Activated CD8-positive, alpha-beta T cell treated with anti-CD3 and anti-CD28 coated beads, Interleukin-2, amount 10 ng/mL, durations not matched to agents 7 days and 5 days (primary cell): ENCODE data around the gene PSENEN. TPM values are rescaled to one million over a fixed set of nuclear protein-coding genes. Genes with fewer than 3 reads are reported as not detected.
A peak's percentile ranks its signal among the peaks of the same experiment; 100 is the strongest.
"Not testable (repeated sequence)": the region's sequence is repeated elsewhere in the genome, so short reads cannot be mapped to it uniquely, and the experiment has no call there.

ENCODE experiments used
- ATAC-seq: fragments of 150-1000 bp; cut with Tn5 transposase; one replicate; pipeline ENCODE4 v1.10.0; 2021; ENCODE audit warnings: moderate library complexity
- CTCF ChIA-PET: fragments of 350-600 bp; sonication (Branson Sonifier 250); formaldehyde crosslinking; loops from one replicate; lab custom pipeline; 2021; ENCODE audit warnings: antibody characterized with exemption; lab: Charles Lee
- POLR2A ChIA-PET: fragments of 350-600 bp; sonication (Branson Sonifier 250); formaldehyde crosslinking; loops from one replicate; lab custom pipeline; 2021; ENCODE audit warnings: antibody characterized with exemption; lab: Charles Lee
- DNase-seq: peaks from one replicate; pipeline ENCODE4 v3.0.0-alpha.2; 2020
- H3K27ac Mint-ChIP-seq: one replicate; pipeline ENCODE4 v1.8.0; 2021; ENCODE audit warnings: mild to moderate bottlenecking, mixed read lengths
- H3K27me3 Mint-ChIP-seq: one replicate; pipeline ENCODE4 v1.8.0; 2021; ENCODE audit warnings: low read depth, mixed read lengths
- H3K36me3 Mint-ChIP-seq: one replicate; pipeline ENCODE4 v1.8.0; 2021; ENCODE audit warnings: low read depth, mixed read lengths
- H3K4me1 Mint-ChIP-seq: one replicate; pipeline ENCODE4 v1.8.0; 2021; ENCODE audit warnings: low read depth, mixed read lengths
- H3K4me3 Mint-ChIP-seq: one replicate; pipeline ENCODE4 v1.8.0; 2021; ENCODE audit warnings: mild to moderate bottlenecking, mixed read lengths
- H3K9me3 Mint-ChIP-seq: one replicate; pipeline ENCODE4 v1.8.0; 2022; ENCODE audit warnings: mixed read lengths; ENCODE audit not compliant: insufficient read depth
- total RNA-seq, 2 experiments: library from RNA; stranded (reverse); gene quantifications; one replicate each; pipeline ENCODE4 v1.2.3, GENCODE V29; 2021

Gene PSENEN
- total RNA-seq, 2 experiments from 2014 or later: 44.1 to 48.2 TPM

DNA sequence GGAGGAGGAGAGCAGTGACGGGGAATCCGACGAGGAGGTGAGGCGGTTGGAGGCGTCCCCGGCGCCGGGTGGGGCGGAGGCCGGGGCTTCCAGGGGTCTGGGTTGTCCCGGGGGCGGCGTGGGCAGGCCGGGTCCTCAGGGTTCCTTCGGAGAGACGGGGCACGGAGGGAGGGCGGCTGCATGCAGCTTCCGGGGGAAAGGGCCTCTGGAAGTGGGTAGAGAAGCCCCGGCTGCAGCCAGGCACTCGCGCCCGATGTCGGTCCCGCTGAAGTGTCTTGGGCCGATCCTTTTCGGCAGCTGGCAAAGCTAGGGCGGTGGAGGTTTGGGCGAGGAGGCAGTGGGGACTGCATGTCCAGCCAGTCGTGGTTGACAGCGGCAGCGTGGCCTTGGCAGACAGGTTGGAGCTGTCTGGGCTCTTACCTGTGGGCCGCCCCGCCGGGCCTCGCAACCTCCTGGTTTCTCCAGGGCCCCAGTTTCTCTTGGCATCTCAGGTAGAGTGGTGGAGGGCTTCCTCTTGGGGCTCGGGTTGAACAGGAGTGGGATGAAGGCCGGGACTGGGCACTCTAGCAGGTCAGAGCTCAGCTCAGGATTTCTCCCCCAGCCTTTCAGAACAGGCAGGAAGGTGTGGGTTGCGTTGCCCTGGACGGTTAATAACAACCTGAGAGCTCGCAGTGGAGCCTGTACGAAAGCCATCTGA is 27.0 kb upstream of the PSENEN start:
- CTCF ChIA-PET: interaction anchor here (1.0 to 1.9 kb wide), 9 partner anchors 9 to 102 kb away, joined by 3 to 8 read pairs (median 4); partner anchors contain the start of gene U2AF1L4
- Mint-ChIP-seq H3K9me3 (no peaks in the 10 kb centered on the region), H3K27ac (peak overlapping the region; percentile 94), H3K27me3 (no peaks in the 10 kb centered on the region), H3K36me3 (peaks cover 56% of the 10 kb centered on the region), H3K4me3 (peak overlapping the region; percentile 94), H3K4me1 (peaks cover 50% of the 10 kb centered on the region)
- POLR2A ChIA-PET: interaction anchor here (0.5 to 1.9 kb wide), 11 partner anchors 9 to 208 kb away, joined by 3 to 14 read pairs (median 3); partner anchors contain the start of genes IGFLR1, LIN37, PSENEN and U2AF1L4
- ATAC-seq (peak; percentile 2), DNase-seq (peak; percentile 65)

DNA sequence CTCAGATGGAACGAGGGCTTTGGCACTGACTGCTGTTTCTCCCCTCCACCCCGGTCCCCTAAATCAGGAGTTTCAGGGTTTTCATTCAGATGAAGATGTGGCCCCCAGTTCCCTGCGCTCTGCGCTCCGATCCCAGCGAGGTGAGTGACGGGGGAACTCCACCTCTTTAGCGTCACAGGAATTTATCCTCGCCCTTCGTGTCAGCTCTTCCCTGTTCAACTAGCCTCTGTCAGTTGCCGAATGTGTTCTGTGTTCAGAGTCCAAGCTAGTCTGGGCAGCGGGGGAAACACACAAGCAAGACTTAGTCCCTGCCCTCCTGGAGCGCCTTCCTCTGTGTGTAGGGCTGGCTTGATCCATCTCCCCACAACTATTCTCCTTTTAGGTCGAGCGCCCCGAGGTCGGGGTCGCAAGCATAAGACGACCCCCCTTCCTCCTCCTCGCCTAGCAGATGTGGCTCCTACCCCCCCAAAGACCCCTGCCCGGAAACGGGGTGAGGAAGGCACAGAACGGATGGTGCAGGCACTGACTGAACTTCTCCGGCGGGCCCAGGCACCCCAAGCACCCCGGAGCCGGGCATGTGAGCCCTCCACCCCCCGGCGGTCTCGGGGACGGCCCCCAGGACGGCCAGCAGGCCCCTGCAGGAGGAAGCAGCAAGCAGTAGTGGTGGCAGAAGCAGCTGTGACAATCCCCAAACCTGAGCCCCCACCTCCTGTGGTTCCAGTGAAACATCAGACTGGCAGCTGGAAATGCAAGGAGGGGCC is 25.9 kb upstream of the PSENEN start:
- no peaks in the 10 kb centered on the region for H3K9me3 Mint-ChIP-seq
- peaks cover 56% of the 10 kb centered on the region for H3K36me3 Mint-ChIP-seq
- H3K4me1 Mint-ChIP-seq: peaks cover 39% of the 10 kb centered on the region
- H3K4me3 Mint-ChIP-seq: peak overlapping the region; percentile 94
- H3K27ac Mint-ChIP-seq: peak overlapping the region; percentile 94
- ATAC-seq (no peak), DNase-seq (no peak)
- no peaks in the 10 kb centered on the region for H3K27me3 Mint-ChIP-seq
- POLR2A ChIA-PET: interaction anchor here (0.6 to 1.9 kb wide), 8 partner anchors 7 to 170 kb away, joined by 3 to 14 read pairs (median 4); partner anchors contain the start of genes IGFLR1, PSENEN and U2AF1L4
- CTCF ChIA-PET: interaction anchor here (1.0 to 1.9 kb wide), 7 partner anchors 8 to 100 kb away, joined by 3 to 8 read pairs (median 3); no protein-coding TSS in a partner anchor

DNA sequence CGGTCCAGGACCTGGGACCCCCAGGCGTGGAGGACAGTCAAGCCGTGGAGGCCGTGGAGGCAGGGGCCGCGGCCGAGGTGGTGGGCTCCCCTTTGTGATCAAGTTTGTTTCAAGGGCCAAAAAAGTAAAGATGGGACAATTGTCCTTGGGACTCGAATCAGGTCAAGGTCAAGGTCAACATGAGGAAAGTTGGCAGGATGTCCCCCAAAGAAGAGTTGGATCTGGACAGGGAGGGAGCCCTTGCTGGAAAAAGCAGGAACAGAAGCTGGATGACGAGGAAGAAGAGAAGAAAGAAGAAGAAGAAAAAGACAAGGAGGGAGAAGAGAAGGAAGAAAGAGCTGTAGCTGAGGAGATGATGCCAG is 25.3 kb upstream of the PSENEN start:
- no peak for DNase-seq
- H3K4me3 Mint-ChIP-seq: peak overlapping the region; percentile 50
- no peak for ATAC-seq
- H3K9me3 Mint-ChIP-seq: no peaks in the 10 kb centered on the region
- peaks cover 58% of the 10 kb centered on the region for H3K36me3 Mint-ChIP-seq
- ChIA-PET CTCF (no interaction called here), POLR2A (interaction anchor here (0.7 to 0.9 kb wide), 2 partner anchors 17 to 20 kb away, joined by 3 read pairs; no protein-coding TSS in a partner anchor)
- H3K27ac Mint-ChIP-seq: peak overlapping the region; percentile 54
- H3K27me3 Mint-ChIP-seq: no peaks in the 10 kb centered on the region
- peaks cover 34% of the 10 kb centered on the region for H3K4me1 Mint-ChIP-seq

DNA sequence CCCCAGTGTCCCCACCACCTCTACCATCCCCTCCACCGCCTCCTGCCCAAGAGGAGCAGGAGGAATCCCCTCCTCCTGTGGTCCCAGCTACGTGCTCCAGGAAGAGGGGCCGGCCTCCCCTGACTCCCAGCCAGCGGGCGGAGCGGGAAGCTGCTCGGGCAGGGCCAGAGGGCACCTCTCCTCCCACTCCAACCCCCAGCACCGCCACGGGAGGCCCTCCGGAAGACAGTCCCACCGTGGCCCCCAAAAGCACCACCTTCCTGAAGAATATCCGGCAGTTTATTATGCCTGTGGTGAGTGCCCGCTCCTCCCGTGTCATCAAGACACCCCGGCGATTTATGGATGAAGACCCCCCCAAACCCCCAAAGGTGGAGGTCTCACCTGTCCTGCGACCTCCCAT is 24.8 kb upstream of the PSENEN start:
- ATAC-seq (no peak), DNase-seq (no peak)
- H3K4me1 Mint-ChIP-seq: peaks cover 29% of the 10 kb centered on the region
- H3K36me3 Mint-ChIP-seq: peaks cover 62% of the 10 kb centered on the region
- H3K9me3 Mint-ChIP-seq: no peaks in the 10 kb centered on the region
- H3K4me3 Mint-ChIP-seq: no peak overlapping the region
- CTCF ChIA-PET: no interaction called here
- no peak overlapping the region for H3K27ac Mint-ChIP-seq
- POLR2A ChIA-PET: interaction anchor here (0.7 to 0.9 kb wide), 2 partner anchors 16 to 20 kb away, joined by 3 read pairs; no protein-coding TSS in a partner anchor
- H3K27me3 Mint-ChIP-seq: no peaks in the 10 kb centered on the region

DNA sequence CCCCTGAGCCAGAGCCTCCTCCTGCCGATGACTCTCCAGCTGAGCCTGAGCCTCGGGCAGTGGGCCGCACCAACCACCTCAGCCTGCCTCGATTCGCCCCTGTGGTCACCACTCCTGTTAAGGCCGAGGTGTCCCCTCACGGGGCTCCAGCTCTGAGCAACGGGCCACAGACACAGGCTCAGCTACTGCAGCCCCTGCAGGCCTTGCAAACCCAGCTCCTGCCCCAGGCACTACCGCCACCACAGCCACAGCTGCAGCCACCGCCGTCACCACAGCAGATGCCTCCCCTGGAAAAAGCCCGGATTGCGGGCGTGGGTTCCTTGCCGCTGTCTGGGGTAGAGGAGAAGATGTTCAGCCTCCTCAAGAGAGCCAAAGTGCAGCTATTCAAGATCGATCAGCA is 24.1 kb upstream of the PSENEN start:
- CTCF ChIA-PET: interaction anchor here (1.4 kb wide), 1 partner anchor 19 kb away, joined by 3 read pairs; no protein-coding TSS in a partner anchor
- Mint-ChIP-seq H3K9me3 (no peaks in the 10 kb centered on the region), H3K4me1 (peaks cover 22% of the 10 kb centered on the region), H3K27me3 (no peaks in the 10 kb centered on the region), H3K27ac (no peak overlapping the region), H3K36me3 (peaks cover 62% of the 10 kb centered on the region), H3K4me3 (no peak overlapping the region)
- POLR2A ChIA-PET: interaction anchor here (1.3 kb wide), 1 partner anchor 19 kb away, joined by 3 read pairs; no protein-coding TSS in a partner anchor
- DNase-seq: no peak
- ATAC-seq: no peak

DNA sequence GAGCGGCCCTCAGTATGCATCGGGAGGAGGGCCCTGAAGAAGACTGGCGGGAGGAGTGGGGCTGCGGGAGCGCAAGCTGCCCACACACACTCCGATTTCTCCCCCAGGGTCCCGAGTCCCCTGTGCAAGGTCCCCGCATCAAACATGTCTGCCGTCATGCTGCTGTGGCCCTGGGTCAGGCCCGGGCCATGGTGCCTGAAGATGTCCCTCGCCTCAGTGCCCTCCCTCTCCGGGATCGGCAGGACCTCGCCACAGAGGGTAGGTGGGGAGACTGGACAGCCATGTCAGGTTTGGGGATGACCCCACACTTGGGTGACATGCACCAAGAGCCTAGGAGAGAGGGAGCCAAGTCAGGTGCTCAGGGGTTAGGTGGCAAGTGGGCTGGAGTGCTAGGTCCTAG is 23.0 kb upstream of the PSENEN start:
- CTCF ChIA-PET: interaction anchor here (1.4 kb wide), 1 partner anchor 18 kb away, joined by 3 read pairs; no protein-coding TSS in a partner anchor
- no peaks in the 10 kb centered on the region for H3K9me3 Mint-ChIP-seq

DNA sequence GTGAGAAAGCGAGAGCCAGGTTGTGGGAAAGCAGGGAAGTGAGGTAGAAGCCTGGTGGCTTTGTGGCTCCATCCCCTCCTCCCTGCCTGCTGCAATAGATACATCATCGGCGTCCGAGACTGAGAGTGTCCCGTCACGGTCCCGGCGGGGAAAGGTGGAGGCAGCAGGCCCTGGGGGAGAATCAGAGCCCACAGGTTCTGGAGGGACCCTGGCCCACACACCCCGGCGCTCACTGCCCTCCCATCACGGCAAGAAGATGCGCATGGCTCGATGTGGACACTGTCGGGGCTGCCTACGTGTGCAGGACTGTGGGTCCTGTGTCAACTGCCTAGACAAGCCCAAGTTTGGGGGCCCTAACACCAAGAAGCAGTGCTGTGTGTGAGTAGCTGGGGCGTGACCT is 22.6 kb upstream of the PSENEN start:
- Mint-ChIP-seq H3K4me3 (no peak overlapping the region), H3K36me3 (peaks cover 66% of the 10 kb centered on the region), H3K9me3 (no peaks in the 10 kb centered on the region), H3K4me1 (peaks cover 18% of the 10 kb centered on the region), H3K27me3 (no peaks in the 10 kb centered on the region), H3K27ac (no peak overlapping the region)
- DNase-seq (no peak), ATAC-seq (no peak)
- ChIA-PET CTCF (interaction anchor here (1.2 to 1.6 kb wide), 2 partner anchors 18 to 28 kb away, joined by 4 read pairs; no protein-coding TSS in a partner anchor), POLR2A (interaction anchor here (1.3 kb wide), 1 partner anchor 18 kb away, joined by 5 read pairs; no protein-coding TSS in a partner anchor)

More for the DNA sequence above, 23.0 kb upstream of the PSENEN start:
- Mint-ChIP-seq H3K27me3 (no peaks in the 10 kb centered on the region), H3K4me3 (no peak overlapping the region), H3K36me3 (peaks cover 63% of the 10 kb centered on the region), H3K4me1 (peaks cover 18% of the 10 kb centered on the region), H3K27ac (no peak overlapping the region)
- DNase-seq: no peak
- POLR2A ChIA-PET: interaction anchor here (1.3 kb wide), 1 partner anchor 18 kb away, joined by 3 read pairs; no protein-coding TSS in a partner anchor
- no peak for ATAC-seq

DNA sequence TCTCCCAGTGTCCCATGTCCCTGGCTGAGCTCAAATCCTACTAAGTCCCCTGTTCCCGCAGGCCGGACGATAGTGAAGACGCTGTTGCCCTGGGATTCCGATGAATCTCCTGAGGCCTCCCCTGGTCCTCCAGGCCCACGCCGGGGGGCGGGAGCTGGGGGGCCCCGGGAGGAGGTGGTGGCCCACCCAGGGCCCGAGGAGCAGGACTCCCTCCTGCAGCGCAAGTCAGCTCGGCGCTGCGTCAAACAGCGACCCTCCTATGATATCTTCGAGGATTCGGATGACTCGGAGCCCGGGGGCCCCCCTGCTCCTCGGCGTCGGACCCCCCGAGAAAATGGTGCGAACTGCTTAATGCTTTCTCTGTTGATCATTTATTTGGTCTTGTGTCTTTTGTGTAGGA is 21.8 kb upstream of the PSENEN start:
- DNase-seq (no peak), ATAC-seq (no peak)
- Mint-ChIP-seq H3K27ac (no peak overlapping the region), H3K27me3 (no peaks in the 10 kb centered on the region), H3K36me3 (peaks cover 73% of the 10 kb centered on the region), H3K4me1 (peaks cover 18% of the 10 kb centered on the region), H3K9me3 (no peaks in the 10 kb centered on the region), H3K4me3 (no peak overlapping the region)
- ChIA-PET CTCF (interaction anchor here (1.2 to 1.6 kb wide), 2 partner anchors 17 to 29 kb away, joined by 4 read pairs; no protein-coding TSS in a partner anchor), POLR2A (interaction anchor here (1.3 kb wide), 1 partner anchor 17 kb away, joined by 5 read pairs; no protein-coding TSS in a partner anchor)

DNA sequence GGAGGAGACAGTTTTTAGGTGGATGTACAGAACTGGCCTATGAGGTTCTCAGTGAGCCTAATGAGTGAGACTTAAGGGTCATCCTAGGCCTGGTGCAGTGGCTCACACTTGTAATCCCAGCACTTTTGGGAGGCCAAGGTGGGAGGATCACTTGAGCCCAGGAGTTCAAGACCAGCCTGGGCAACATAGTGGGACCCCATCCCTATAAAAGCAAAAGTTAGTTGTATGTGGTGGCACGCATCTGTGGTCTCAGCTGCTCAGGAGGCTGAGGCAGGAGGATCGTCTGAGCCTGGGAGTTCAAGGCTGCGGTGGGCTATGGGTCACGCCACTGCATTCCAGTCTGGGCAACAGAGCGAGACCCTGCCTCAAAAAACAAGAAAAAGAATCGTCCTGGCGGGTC is 21.3 kb upstream of the PSENEN start:
- H3K27me3 Mint-ChIP-seq, H3K9me3 Mint-ChIP-seq, H3K4me3 Mint-ChIP-seq, H3K27ac Mint-ChIP-seq, DNase-seq, ATAC-seq: not testable (repeated sequence)
- ChIA-PET CTCF (interaction anchor here (1.2 to 1.6 kb wide), 2 partner anchors 16 to 30 kb away, joined by 4 read pairs; no protein-coding TSS in a partner anchor), POLR2A (interaction anchor here (1.2 to 1.3 kb wide), 2 partner anchors 13 to 16 kb away, joined by 4 to 5 read pairs; no protein-coding TSS in a partner anchor)
- H3K36me3 Mint-ChIP-seq: peaks cover 76% of the 10 kb centered on the region
- peaks cover 14% of the 10 kb centered on the region for H3K4me1 Mint-ChIP-seq

DNA sequence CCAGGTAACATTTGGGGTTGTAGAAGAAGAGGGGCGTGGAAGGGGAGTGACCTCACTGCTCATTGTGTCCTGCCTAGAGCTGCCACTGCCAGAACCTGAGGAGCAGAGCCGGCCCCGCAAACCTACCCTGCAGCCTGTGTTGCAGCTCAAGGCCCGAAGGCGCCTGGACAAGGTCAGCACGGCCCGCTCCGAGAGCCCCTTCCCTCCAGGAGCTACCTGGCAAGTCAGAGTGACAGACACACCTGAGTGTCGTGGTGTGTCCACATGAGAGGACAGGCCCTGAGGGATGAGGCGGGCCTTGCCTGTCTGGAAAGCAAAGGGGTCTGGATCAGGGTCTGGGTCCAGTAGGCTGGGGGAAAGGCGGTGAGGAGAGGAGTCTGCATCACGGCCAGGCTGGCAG is 20.9 kb upstream of the PSENEN start:
- no peaks in the 10 kb centered on the region for H3K27me3 Mint-ChIP-seq
- DNase-seq (no peak), ATAC-seq (no peak)
- H3K9me3 Mint-ChIP-seq: no peaks in the 10 kb centered on the region
- H3K4me1 Mint-ChIP-seq: peaks cover 10% of the 10 kb centered on the region
- no peak overlapping the region for H3K4me3 Mint-ChIP-seq
- ChIA-PET POLR2A (interaction anchor here (1.2 kb wide), 1 partner anchor 13 kb away, joined by 4 read pairs; no protein-coding TSS in a partner anchor), CTCF (interaction anchor here (1.6 kb wide), 1 partner anchor 30 kb away, joined by 4 read pairs; no protein-coding TSS in a partner anchor)
- peaks cover 77% of the 10 kb centered on the region for H3K36me3 Mint-ChIP-seq
- no peak overlapping the region for H3K27ac Mint-ChIP-seq
